HG03469 (cell line): ENCODE data around the gene FAM241B.

Experiments used
- ATAC-seq: cut with Tn5 transposase; IDR thresholded peaks from one replicate; pipeline ENCODE4 v1.9.1; 2021; ENCODE audit warnings: mild to moderate bottlenecking, moderate library complexity, moderate number of reproducible peaks; ENCODE audit not compliant: unreplicated experiment

The FAM241B gene

DNA sequence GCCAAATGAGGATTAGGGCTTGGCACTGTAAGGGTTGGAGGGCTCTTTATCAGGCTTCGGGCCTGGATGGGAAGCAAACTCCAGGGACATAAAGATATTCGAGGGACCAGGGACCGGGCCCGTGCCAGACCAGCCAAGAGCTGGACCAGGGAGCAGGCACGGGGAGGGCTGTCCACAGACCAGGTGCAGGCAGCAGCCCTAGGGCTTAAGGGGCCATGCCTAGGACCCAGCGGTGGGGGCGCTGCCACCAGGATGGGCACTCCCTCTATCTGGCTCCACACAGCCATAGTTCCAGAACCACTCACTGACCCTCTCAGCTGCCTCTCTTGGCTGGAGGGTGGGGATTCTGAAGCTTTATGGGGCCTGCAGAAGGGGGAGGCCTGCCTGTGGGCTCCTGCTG lies 32.9 kb downstream of the FAM241B start:
- no peak for ATAC-seq

- ATAC-seq = no peak
These were observed 33.4 kb downstream of the FAM241B start for GRCh38 chr10:69663369-69663947.

GRCh38 chr10:69665474-69666320 lies 35.6 kb downstream of the FAM241B start:
- ATAC-seq = no peak

GRCh38 chr10:69666756-69667155 lies 36.7 kb downstream of the FAM241B start:
- no peak for ATAC-seq

- no peak for ATAC-seq
These were observed 38.7 kb downstream of the FAM241B start for GRCh38 chr10:69668721-69669120.

GRCh38 chr10:69669409-69669808 lies 39.4 kb downstream of the FAM241B start:
- no peak for ATAC-seq

- ATAC-seq = no peak
These were observed 43.5 kb downstream of the FAM241B start for GRCh38 chr10:69673521-69673920.

DNA sequence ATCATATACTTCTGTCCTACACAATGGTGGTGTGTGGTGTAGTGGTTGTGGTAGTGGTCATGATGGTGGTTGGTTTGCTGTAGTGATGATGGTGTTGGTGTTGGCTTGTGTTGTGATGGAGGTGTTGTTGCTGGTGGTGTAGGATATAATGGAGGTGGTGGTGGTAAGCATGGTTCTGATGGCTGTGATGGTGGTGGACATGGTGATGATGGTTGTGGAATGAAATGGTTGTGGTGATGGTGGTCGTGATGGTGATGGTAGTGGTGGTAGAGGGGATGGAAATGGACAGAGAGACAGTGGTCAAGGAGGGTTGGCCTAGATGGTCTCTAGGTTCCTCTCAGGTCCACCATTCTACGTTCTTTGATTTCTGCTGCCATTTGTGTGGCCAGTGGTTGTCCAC lies 44.7 kb downstream of the FAM241B start:
- no peak for ATAC-seq

DNA sequence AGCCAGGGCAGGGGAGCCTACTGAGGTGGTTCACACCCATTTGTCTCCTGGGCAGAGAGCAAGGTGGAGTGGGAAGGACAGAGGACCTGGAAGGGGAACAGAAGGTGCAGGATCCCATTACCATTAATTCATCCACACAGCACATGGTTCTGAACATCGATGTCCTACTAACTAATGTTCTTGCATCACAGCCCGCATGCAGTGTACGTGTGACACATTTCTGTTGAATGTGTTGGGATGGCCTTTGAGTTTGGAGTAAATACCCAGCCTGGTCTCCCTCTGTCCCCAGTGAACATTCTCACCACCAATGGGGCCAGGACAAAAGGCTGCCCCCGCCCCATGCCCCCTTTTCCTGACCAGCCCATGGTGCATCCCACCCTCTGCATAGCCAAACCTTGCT lies 46.3 kb downstream of the FAM241B start:
- ATAC-seq = no peak

- ATAC-seq = no peak
These were observed 48.1 kb downstream of the FAM241B start for GRCh38 chr10:69677985-69678654.

GRCh38 chr10:69679736-69680135 lies 49.7 kb downstream of the FAM241B start:
- no peak for ATAC-seq

GRCh38 chr10:69680610-69681009 lies 50.6 kb downstream of the FAM241B start:
- ATAC-seq = no peak

GRCh38 chr10:69681436-69681835 lies 51.4 kb downstream of the FAM241B start:
- no peak for ATAC-seq

DNA sequence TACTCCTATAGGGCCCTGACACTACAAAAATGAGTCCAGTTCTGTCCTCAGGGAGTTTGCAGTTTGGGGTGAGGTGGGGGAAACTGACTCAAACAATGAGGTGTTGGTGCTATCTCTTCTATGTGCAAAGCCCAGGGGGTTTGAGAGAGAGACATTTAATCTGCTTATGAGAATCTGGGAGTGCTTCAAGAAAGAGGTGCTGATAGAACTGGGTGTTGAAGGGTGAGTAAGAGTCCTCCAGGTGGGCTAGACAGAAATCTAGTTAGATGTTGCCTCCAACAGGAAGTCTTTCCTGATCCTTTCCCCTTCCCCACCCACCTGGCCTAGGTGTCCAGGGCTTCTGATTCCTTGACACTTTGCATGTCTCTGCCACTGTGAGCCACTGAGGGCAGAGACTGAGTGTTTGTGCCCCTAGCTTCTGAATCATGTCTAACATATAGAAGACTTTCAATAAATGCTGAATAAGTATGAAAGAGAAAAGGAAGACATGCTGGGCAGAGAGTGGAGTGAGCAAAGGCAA lies 53.0 kb downstream of the FAM241B start:
- ATAC-seq = no peak
